GM18508 (cell line): ENCODE results near the gene ADORA1.

Source experiments
- ATAC-seq: cut with Tn5 transposase; IDR thresholded peaks from one replicate; pipeline ENCODE4 v1.9.1; 2021; ENCODE audit warnings: moderate number of reproducible peaks; ENCODE audit not compliant: insufficient read depth, unreplicated experiment

Gene ADORA1

DNA sequence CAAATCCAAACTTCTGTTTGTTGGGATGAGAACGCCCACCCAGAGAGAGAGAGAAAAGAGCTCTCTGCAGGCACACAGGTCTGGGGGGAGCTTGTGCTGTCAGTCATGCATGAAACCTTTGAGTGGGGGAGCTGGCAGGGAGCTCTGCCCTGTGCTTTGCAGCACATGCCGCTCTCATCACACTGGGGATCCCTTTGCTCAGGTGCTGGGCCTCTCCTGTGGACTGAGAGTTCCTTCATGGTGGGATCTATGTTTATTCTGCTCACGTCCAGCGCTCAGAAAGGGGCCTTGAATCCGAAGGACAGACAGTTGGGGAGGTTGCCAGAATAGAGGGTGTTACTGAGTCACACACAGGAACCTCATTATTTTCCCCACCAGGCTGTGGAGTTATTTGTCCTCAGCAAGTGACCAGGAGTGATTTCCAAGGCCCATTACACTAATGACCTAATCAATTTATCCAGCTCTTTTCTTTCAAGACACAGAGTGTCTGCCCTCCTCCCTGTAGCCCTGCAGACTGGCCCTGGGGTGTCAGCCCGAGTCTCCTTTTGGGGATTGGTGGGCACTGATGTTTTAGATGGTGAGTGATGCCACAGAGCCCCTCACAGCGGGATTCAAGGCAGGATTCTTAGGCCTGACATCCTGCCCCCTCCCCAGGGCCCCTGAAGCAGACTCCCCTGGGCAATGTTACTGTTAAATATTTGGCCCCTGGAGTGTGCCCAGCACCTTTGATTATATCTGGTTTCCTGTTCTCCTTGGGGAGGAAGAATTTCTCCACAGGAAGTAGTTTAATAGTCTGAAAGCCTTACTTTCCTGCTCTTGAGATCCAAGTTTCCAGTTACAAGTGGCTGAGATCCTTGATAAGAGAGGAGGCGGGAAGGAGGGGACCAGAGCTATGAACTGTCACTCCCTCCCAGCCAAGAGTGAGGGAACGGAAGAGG, 25.8 kb downstream of the ADORA1 start:
- no peak for ATAC-seq

DNA sequence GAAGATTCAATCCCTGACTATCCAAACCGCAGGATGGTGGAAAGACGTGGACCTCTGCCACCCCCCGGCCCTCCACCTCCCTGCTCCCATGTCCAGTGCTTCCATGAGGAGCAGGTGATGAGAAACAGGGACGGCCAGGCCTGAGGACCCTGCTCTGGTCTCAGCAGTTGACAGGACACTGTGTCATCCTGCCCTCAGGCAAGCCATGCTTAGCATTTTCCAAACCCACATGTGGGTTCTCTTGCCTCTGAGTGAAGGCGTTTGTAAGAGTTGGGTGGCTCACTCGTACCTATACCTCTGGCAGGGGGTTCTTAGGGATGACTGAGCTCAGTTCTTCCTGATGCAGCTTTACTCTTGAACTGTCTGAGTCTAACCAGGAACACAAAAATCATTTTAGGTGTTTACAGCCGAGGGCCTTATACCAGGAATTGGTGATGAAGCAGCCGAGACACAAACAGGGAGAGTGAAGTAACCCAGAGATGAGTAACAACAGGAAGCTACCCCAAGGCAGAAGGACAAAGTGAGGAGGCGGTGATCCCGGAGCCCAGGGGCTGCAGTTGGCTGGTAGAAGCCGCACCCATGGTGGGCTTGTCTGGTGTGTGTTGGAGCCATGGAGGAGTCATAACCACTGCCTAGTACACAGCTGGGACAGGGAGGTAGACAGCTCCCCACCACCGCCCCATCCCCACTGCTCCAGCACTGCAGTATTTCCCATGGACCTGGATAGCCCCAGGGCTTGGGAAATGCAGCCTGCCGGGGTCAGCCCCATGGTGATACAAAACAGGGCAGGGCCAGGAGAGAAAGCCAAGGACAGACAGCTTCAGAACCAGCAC, 26.7 kb downstream of the ADORA1 start:
- ATAC-seq, result no peak

DNA sequence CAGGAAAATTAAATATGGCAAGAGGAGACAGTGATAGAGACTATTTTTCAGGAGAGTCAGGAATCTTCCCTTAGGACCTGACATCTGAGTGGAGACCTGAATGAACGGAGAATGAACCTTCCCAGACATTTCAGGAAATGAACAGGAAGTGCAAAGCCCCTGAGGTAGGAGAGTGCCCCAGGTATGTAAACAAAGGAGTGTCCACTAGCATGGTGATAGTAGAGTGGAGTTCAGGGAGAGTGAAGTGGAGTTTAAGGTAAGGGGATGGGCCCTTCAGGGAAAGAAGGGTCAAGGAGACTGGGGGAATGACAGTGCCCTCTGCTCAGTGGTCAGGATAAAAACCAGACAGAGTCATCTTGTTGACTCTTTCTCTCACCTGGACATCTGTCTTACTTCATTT, 28.8 kb downstream of the ADORA1 start:
- ATAC-seq, result no peak

DNA sequence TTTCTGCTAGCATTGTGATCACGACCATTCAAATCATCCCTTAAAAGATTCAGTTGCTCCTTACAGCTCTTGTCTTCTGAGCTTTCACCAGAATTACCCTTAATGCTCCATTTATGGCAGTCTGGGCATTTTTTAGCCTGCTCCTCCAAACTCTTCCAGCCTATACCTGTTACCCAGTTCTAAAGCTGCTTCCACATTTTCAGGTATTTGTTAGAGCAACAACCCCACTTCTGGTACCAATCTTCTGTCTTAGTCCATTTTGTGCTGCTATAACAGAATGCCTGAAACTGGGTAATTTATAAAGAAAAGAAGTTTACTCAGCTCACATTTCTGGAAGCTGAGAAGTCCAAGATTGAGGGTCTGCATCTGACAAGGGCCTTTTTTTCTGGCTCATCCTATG, 30.9 kb downstream of the ADORA1 start:
- no peak for ATAC-seq

DNA sequence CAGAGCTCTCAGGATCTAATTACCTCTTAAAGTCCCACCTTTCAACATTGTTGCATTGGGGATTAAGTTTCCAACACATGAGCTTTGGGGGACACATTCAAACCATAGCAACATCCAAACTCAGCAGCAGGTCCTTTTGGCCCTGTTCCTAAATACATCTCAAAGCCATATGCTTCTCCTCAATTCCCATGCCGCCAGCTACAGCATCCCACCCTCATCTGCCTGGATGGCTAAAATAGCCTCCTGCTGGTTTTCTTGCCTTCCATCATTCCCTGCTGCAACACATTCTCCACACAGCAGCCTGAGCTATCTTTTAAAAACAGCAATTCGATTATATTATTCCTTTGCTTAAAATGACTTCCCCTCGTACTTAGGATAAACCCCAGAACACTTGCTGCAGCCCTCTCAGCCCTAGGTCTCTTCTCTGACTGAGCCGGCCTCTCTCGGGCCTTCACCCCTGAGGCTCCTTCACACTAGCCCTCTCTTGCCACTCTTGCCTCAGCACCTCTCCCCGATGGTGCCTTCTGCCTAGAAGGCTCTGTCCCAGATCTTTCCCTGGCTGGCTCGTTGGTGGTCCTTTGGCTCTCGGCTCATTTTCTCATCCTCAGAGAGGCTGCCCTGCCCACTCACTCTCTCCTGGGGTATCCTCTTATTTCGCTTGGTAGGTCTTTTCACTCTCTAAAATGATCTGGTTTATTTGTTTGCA, 31.6 kb downstream of the ADORA1 start:
- ATAC-seq, result no peak

DNA sequence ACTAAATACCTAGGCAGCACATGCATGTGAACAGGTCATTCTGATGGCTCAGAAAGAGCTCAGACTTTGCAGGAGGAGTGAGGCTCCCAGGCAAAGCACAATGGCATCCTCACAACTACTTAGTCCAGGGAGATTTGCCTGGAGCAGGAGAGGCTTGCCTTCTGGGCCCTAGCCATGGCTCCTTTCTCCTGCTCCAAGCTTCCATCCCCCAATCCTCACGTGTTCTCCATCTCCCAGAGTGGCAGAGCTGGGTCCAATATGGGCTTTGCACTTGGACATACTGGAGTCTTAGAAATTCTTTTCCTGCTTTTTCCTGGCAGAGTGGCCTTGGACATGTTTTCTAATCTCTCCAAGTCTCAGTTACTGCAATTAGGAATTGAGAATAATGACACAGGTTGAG, 32.3 kb downstream of the ADORA1 start:
- ATAC-seq, result no peak

DNA sequence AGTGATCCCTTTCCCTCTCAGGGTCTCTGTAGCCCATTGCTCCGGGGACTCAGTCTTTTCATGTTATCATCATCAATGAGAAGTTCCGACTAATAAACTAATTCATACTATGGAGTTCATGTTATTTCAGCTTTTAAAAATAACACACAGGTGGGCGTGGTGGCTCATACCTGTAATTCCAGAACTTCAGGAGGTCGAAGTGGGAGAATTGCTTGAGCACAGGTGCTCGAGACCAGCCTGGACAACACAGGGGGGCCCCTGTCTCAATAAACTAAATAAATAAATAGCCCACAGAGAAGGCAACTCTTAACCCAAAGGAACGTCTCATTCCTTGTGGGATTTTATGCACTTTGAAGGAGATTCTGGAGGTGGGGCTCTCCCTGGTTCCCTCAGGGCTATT, 33.6 kb downstream of the ADORA1 start:
- no peak for ATAC-seq

DNA sequence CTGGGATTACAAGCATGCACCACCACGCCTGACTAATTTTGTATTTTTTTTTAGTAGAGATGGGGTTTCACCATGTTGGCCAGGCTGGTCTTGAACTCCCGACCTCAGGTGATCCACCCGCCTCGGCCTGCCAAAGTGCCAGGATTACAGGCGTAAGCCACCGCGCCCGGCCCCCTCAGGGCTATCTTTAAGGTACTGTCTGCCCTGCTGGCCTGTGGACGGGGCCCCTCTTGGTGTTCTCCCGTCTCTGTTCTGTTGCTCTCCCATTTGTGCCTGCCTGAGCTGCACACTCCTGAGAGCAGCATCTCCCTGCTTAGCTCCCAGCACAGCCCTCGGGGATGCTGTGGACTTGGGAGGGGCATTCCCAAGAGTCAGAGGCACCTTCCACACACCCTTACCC, 34.2 kb downstream of the ADORA1 start:
- no peak for ATAC-seq

DNA sequence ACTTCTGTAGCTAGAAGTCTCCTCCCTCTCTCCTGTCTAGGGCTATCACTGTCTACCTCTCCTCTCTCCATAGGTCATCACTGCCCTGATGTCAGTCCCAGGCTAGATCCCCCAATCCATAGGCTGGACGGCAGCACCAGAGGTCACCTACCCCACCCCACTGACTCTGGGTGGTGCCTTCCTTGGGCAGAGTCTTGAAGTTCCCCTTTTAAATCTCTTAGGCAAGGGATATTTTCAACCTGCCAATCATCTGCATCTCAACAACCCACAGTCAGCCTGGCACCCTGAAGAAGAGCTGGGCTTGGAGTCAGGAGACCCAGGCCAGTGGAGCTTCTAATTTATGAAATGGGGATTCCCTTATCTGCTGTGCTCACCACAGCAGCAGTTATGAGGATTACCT, 34.9 kb downstream of the ADORA1 start:
- no peak for ATAC-seq

DNA sequence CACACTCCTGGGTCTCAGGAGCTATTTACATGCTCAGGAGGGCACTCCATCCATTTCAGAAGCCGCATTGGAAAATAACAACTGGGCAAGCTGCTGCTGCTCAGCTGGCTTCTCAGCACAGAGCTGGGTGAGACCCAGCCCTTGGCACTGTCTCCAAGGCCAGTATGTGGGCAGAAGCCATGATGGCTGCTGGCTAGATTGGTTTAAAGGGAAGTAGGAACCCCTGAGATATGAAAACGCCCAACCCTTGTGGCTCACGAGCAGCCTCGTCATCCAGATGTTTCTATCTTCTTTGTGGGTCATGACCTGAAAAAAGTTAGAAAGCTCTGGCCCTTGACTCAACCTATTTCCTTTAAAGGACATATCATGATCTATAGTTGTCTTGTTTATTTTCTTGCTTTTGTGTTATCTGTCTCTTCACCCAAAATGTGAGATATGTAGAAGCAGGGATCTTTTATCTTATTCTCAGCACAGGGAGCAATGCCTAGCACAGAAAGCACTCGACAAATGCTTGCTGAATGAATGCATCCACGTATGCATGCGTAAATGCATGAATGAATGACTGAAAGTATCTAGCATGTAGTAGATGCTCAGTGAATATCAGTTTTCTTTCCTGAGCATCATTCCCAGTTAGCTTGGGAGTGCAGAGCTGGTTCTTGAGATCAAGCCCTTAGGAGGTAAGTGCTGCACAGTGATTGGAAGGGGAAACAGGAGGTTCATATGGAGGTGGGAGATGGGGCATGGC, 36.5 kb downstream of the ADORA1 start:
- ATAC-seq, result no peak

DNA sequence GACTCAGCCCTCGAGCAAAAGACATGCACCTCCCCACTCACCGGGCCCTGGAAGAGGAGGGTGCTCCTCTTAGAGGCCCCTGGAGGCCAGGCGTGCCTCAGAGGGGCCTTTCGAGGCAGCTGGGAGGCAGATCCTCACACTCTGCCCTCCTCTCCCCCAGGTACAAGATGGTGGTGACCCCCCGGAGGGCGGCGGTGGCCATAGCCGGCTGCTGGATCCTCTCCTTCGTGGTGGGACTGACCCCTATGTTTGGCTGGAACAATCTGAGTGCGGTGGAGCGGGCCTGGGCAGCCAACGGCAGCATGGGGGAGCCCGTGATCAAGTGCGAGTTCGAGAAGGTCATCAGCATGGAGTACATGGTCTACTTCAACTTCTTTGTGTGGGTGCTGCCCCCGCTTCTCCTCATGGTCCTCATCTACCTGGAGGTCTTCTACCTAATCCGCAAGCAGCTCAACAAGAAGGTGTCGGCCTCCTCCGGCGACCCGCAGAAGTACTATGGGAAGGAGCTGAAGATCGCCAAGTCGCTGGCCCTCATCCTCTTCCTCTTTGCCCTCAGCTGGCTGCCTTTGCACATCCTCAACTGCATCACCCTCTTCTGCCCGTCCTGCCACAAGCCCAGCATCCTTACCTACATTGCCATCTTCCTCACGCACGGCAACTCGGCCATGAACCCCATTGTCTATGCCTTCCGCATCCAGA, 37.7 kb downstream of the ADORA1 start:
- no peak for ATAC-seq

DNA sequence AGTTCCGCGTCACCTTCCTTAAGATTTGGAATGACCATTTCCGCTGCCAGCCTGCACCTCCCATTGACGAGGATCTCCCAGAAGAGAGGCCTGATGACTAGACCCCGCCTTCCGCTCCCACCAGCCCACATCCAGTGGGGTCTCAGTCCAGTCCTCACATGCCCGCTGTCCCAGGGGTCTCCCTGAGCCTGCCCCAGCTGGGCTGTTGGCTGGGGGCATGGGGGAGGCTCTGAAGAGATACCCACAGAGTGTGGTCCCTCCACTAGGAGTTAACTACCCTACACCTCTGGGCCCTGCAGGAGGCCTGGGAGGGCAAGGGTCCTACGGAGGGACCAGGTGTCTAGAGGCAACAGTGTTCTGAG, 38.3 kb downstream of the ADORA1 start:
- ATAC-seq, result no peak

DNA sequence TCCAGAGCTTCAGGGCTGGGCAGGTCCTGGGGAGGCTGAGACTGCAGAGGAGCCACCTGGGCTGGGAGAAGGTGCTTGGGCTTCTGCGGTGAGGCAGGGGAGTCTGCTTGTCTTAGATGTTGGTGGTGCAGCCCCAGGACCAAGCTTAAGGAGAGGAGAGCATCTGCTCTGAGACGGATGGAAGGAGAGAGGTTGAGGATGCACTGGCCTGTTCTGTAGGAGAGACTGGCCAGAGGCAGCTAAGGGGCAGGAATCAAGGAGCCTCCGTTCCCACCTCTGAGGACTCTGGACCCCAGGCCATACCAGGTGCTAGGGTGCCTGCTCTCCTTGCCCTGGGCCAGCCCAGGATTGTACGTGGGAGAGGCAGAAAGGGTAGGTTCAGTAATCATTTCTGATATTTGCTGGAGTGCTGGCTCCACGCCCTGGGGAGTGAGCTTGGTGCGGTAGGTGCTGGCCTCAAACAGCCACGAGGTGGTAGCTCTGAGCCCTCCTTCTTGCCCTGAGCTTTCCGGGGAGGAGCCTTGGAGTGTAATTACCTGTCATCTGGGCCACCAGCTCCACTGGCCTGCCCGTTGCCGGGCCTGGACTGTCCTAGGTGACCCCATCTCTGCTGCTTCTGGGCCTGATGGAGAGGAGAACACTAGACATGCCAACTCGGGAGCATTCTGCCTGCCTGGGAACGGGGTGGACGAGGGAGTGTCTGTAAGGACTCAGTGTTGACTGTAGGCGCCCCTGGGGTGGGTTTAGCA, 38.8 kb downstream of the ADORA1 start:
- no peak for ATAC-seq

DNA sequence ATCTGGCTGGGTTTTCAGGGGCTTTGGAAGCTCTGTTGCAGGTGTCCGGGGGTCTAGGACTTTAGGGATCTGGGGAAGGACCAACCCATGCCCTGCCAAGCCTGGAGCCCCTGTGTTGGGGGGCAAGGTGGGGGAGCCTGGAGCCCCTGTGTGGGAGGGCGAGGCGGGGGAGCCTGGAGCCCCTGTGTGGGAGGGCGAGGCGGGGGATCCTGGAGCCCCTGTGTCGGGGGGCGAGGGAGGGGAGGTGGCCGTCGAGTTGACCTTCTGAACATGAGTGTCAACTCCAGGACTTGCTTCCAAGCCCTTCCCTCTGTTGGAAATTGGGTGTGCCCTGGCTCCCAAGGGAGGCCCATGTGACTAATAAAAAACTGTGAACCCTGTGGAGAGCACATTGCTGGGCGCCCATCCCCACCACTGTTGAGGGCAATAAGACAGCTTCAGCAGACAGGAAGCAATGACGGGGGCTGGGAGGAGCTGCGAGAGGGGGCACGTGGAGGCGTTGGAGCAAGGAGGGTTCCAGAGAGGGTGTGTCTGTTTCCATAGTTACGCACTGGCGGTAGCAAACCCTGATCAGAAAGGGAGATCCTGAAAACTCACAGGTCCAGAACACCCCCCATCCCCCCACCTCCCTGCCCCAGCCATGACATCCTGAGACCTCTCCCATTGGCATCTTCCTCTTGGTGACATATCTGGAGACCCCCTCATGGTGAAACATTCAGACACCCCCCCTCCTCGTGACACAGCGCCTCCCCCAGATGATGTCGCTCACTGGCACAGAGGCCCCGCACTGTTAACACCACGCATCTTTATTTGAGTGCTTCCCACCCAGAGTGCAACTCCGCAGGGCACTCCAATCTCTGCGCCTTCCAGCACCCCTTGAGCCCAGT, 39.7 kb downstream of the ADORA1 start:
- ATAC-seq, result no peak

DNA sequence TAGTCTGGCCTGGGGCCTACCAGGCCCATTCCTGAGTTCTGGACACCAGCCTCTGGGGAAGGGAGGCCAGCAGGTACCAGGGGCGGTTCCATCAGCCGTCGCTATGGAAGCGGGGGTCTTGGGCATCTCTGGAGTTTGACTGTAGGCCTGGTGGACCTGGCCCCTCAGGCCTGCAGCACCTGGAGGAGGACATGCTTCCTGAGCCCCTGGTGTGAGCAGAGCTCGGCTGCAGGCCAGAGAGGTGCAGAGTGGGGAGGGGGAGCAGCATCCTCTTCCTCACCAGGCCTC, 40.3 kb downstream of the ADORA1 start:
- no peak for ATAC-seq

DNA sequence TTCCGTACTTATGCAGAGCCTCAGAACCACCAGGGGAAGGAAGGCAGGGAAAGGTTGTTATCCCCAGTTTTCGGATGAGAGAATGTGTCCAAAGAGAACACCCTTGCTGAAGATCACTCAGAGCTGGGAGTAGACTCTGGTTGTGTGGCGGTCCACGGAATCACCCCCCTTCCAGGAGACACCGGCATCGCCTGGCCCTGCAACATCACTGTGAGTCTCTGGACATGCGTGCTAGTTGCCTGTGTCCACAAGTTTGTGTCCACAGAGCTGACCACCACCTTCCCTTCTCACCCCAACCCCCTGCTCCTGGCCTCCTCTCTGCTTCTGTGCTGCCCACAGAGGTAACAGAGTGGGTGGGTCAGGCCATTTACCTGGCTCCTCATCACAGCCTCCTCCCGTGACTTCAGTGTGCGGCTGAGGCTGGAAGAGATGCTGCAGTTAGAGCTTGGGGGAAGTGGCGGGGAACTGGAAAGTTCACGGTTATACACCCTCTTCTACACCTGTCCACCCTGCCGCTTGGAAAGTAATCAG, 40.8 kb downstream of the ADORA1 start:
- ATAC-seq, result no peak

DNA sequence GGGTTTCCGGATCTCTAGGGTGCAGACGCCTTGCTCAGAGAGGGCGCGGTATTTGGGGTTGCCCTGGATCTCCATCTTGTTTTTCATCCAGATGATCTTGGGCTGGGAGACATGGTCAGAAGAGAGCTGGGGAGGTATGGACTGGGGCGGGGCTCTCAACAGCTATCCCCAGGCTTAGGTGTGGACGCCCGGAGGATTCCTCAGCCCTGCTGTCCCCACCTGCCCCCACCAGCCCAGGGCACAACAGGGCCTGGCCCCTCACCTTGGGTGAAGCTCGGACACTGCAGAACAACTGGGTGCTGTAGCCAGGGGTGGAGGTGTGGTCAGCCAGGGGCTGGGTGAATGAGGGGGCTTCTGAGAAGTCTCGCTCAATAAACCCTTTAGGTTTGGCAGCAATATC, 41.5 kb downstream of the ADORA1 start:
- ATAC-seq, result no peak
